ENCODE measurements around the gene HEMGN. TPM values are rescaled to one million over a fixed set of nuclear protein-coding genes. Genes with fewer than 3 reads are reported as not detected.

Gene HEMGN
- total RNA-seq, 4 donors from 2014 or later = not detected

- Histone ChIP-seq H3K9me3 (no peaks in the 10 kb centered on the region), H3K4me3 (no peak overlapping the region), H3K36me3 (no peaks in the 10 kb centered on the region), H3K27me3 (peaks cover 0 to 8% of the 10 kb centered on the region in 2 donors), H3K4me1 (peaks cover 0 to 25% (median 7%) of the 10 kb centered on the region in 4 donors), H3K27ac (no peak overlapping the region)
- WGBS, 2 donors = 74 to 77% methylated on average over 5 of the region's 5 CpGs
- TF ChIP-seq POLR2A (IDR thresholded peaks at IDR 0.05) (no peak), EP300 (IDR thresholded peaks at IDR 0.05) (no peak), CTCF (IDR thresholded peaks at IDR 0.05) (no peak)
- DNase-seq (ENCODE audit: low spot score in 2 of 2) = no peak
These were observed 12.3 kb downstream of the HEMGN start for GRCh38 chr9:97925497-97926334.

GRCh38 chr9:97924386-97924785 lies 13.6 kb downstream of the HEMGN start:
- Histone ChIP-seq H3K9me3 (no peaks in the 10 kb centered on the region), H3K27me3 (peaks cover 0 to 8% of the 10 kb centered on the region in 2 donors), H3K27ac (peak overlapping the region in 1 of 4 donors; percentile 99), H3K4me1 (peaks cover 0 to 38% (median 7%) of the 10 kb centered on the region in 4 donors), H3K36me3 (no peaks in the 10 kb centered on the region), H3K4me3 (no peak overlapping the region)
- no peak for DNase-seq (ENCODE audit: low spot score in 2 of 2)
- TF ChIP-seq CTCF (IDR thresholded peaks at IDR 0.05) = no peak
- WGBS, 2 donors = 55 to 56% methylated on average over 4 of the region's 4 CpGs

- H3K9me3 ChIP-seq = no peaks in the 10 kb centered on the region
- peak overlapping the region; percentile 73 to 99 (median 97) for H3K27ac ChIP-seq
- peak overlapping the region in 2 of 4 donors; percentile 69 to 77 for H3K4me3 ChIP-seq
- WGBS, 2 donors = 0 to 1% methylated on average over 8 of the region's 8 CpGs
- TF ChIP-seq EP300 (IDR thresholded peaks at IDR 0.05) (peak in 1 of 2 donors; percentile 39), POLR2A (IDR thresholded peaks at IDR 0.05) (no peak), CTCF (IDR thresholded peaks at IDR 0.05) (peak; percentile 60 to 92 (median 80))
- peaks cover 0 to 8% of the 10 kb centered on the region in 2 donors for H3K27me3 ChIP-seq
- H3K4me1 ChIP-seq = peaks cover 0 to 39% (median 7%) of the 10 kb centered on the region in 4 donors
- DNase-seq (ENCODE audit: low spot score in 2 of 2) = peak; percentile 82 to 94
- no peaks in the 10 kb centered on the region for H3K36me3 ChIP-seq
These were observed 14.4 kb downstream of the HEMGN start for GRCh38 chr9:97923529-97924108.

- 1% methylated on average over 21 to 53 of the region's 54 CpGs for WGBS, 2 donors
- TF ChIP-seq POLR2A (IDR thresholded peaks at IDR 0.05) = peak; percentile 88 to 90
- peak; percentile 55 to 93 (median 83) for TF ChIP-seq CTCF (IDR thresholded peaks at IDR 0.05)
- peak; percentile 98 to 100 for TF ChIP-seq EP300 (IDR thresholded peaks at IDR 0.05)
- H3K36me3 ChIP-seq = no peaks in the 10 kb centered on the region
- H3K27me3 ChIP-seq = peaks cover 0 to 4% of the 10 kb centered on the region in 2 donors
- H3K4me1 ChIP-seq = peaks cover 0 to 39% (median 7%) of the 10 kb centered on the region in 4 donors
- peak within 1 kb of the TSS; percentile 96 to 99 (median 97) for H3K27ac ChIP-seq
- peak; percentile 97 to 99 for DNase-seq (ENCODE audit: low spot score in 2 of 2)
- H3K9me3 ChIP-seq = no peaks in the 10 kb centered on the region
- peak within 1 kb of the TSS; percentile 57 to 77 (median 66) for H3K4me3 ChIP-seq
These were observed 15.8 kb downstream of the HEMGN start, which contains the start of gene TRMO for GRCh38 chr9:97921959-97922724. Gene TRMO, minus strand, starts transcription at chr9:97922500. Its CDS starts 7 bp downstream, at chr9:97922493.

All from tibial nerve (tissue), 4 donors.